ENCODE measurements around the gene USP34. TPM values are rescaled to one million over a fixed set of nuclear protein-coding genes. Genes with fewer than 3 reads are reported as not detected.

The USP34 gene
- total and polyA plus RNA-seq, 2 experiments from 2014 or later, result 81.8 to 157 TPM

DNA sequence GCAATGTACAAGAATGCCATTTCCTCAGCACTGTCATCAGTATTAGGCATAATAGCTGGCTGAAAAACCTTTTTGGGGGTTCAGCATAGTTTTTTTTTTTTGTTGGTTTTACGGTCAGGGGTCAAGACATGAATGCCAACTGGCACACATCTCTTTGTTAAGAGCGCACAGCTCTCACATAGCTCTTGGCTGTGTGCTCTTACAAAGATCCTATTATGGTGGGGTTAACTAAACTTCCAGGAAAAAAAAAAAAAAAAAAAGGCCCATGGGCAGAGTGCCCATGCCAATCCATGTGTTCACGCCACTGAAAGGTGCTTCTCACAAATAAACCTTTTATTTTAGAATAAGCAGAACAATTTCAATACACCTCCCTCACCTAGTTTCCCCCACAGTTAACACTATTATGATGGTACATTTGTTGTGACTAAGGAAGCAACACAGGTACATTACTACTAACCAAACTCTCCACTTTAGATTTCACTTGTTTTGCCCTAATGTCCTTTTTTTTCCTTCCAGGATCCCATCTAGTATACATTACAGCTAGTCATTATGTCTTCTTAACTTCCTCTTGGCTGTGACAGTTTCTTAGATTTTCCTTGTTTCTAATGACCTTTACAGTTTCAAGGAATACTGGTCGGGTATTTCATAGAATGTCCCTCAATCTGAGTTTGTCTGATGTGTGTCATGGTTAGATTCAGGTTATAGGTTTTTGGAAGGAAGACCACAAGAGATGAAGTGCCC lies 252.6 kb downstream of the USP34 start:
- no peak overlapping the region for H3K27ac Mint-ChIP-seq
- TF ChIP-seq ZNF114 (CRISPR knock-in tag; IDR thresholded peaks at IDR 0.05), result no peak
- TF ChIP-seq JUNB (IDR thresholded peaks at IDR 0.05; ENCODE audit: unreplicated experiment), result no peak
- TF ChIP-seq, protein P1, sequence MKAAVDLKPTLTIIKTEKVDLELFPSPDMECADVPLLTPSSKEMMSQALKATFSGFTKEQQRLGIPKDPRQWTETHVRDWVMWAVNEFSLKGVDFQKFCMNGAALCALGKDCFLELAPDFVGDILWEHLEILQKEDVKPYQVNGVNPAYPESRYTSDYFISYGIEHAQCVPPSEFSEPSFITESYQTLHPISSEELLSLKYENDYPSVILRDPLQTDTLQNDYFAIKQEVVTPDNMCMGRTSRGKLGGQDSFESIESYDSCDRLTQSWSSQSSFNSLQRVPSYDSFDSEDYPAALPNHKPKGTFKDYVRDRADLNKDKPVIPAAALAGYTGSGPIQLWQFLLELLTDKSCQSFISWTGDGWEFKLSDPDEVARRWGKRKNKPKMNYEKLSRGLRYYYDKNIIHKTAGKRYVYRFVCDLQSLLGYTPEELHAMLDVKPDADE (IDR thresholded peaks at IDR 0.05), result no peak
- no peak for TF ChIP-seq EZH2phosphoT487 (IDR thresholded peaks at IDR 0.05; ENCODE audit: unreplicated experiment)
- TF ChIP-seq STAT1 (IDR thresholded peaks at IDR 0.05; ENCODE audit: unreplicated experiment), result no peak
- TF ChIP-seq, protein P2, sequence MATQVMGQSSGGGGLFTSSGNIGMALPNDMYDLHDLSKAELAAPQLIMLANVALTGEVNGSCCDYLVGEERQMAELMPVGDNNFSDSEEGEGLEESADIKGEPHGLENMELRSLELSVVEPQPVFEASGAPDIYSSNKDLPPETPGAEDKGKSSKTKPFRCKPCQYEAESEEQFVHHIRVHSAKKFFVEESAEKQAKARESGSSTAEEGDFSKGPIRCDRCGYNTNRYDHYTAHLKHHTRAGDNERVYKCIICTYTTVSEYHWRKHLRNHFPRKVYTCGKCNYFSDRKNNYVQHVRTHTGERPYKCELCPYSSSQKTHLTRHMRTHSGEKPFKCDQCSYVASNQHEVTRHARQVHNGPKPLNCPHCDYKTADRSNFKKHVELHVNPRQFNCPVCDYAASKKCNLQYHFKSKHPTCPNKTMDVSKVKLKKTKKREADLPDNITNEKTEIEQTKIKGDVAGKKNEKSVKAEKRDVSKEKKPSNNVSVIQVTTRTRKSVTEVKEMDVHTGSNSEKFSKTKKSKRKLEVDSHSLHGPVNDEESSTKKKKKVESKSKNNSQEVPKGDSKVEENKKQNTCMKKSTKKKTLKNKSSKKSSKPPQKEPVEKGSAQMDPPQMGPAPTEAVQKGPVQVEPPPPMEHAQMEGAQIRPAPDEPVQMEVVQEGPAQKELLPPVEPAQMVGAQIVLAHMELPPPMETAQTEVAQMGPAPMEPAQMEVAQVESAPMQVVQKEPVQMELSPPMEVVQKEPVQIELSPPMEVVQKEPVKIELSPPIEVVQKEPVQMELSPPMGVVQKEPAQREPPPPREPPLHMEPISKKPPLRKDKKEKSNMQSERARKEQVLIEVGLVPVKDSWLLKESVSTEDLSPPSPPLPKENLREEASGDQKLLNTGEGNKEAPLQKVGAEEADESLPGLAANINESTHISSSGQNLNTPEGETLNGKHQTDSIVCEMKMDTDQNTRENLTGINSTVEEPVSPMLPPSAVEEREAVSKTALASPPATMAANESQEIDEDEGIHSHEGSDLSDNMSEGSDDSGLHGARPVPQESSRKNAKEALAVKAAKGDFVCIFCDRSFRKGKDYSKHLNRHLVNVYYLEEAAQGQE (IDR thresholded peaks at IDR 0.05; ENCODE audit: unreplicated experiment), result no peak
- no peak for TF ChIP-seq ZNF331 (CRISPR knock-in tag; IDR thresholded peaks at IDR 0.05; ENCODE audit: low read depth)
- TF ChIP-seq EZH2 (IDR thresholded peaks at IDR 0.05; ENCODE audit: low read depth, unreplicated experiment), result no peak
- TF ChIP-seq POLR2AphosphoS5 (IDR thresholded peaks at IDR 0.05; ENCODE audit: low read depth), result no peak
- TF ChIP-seq CREB1 (CRISPR knock-in tag; IDR thresholded peaks at IDR 0.05; ENCODE audit: low read depth), result no peak
- TF ChIP-seq, protein P3, sequence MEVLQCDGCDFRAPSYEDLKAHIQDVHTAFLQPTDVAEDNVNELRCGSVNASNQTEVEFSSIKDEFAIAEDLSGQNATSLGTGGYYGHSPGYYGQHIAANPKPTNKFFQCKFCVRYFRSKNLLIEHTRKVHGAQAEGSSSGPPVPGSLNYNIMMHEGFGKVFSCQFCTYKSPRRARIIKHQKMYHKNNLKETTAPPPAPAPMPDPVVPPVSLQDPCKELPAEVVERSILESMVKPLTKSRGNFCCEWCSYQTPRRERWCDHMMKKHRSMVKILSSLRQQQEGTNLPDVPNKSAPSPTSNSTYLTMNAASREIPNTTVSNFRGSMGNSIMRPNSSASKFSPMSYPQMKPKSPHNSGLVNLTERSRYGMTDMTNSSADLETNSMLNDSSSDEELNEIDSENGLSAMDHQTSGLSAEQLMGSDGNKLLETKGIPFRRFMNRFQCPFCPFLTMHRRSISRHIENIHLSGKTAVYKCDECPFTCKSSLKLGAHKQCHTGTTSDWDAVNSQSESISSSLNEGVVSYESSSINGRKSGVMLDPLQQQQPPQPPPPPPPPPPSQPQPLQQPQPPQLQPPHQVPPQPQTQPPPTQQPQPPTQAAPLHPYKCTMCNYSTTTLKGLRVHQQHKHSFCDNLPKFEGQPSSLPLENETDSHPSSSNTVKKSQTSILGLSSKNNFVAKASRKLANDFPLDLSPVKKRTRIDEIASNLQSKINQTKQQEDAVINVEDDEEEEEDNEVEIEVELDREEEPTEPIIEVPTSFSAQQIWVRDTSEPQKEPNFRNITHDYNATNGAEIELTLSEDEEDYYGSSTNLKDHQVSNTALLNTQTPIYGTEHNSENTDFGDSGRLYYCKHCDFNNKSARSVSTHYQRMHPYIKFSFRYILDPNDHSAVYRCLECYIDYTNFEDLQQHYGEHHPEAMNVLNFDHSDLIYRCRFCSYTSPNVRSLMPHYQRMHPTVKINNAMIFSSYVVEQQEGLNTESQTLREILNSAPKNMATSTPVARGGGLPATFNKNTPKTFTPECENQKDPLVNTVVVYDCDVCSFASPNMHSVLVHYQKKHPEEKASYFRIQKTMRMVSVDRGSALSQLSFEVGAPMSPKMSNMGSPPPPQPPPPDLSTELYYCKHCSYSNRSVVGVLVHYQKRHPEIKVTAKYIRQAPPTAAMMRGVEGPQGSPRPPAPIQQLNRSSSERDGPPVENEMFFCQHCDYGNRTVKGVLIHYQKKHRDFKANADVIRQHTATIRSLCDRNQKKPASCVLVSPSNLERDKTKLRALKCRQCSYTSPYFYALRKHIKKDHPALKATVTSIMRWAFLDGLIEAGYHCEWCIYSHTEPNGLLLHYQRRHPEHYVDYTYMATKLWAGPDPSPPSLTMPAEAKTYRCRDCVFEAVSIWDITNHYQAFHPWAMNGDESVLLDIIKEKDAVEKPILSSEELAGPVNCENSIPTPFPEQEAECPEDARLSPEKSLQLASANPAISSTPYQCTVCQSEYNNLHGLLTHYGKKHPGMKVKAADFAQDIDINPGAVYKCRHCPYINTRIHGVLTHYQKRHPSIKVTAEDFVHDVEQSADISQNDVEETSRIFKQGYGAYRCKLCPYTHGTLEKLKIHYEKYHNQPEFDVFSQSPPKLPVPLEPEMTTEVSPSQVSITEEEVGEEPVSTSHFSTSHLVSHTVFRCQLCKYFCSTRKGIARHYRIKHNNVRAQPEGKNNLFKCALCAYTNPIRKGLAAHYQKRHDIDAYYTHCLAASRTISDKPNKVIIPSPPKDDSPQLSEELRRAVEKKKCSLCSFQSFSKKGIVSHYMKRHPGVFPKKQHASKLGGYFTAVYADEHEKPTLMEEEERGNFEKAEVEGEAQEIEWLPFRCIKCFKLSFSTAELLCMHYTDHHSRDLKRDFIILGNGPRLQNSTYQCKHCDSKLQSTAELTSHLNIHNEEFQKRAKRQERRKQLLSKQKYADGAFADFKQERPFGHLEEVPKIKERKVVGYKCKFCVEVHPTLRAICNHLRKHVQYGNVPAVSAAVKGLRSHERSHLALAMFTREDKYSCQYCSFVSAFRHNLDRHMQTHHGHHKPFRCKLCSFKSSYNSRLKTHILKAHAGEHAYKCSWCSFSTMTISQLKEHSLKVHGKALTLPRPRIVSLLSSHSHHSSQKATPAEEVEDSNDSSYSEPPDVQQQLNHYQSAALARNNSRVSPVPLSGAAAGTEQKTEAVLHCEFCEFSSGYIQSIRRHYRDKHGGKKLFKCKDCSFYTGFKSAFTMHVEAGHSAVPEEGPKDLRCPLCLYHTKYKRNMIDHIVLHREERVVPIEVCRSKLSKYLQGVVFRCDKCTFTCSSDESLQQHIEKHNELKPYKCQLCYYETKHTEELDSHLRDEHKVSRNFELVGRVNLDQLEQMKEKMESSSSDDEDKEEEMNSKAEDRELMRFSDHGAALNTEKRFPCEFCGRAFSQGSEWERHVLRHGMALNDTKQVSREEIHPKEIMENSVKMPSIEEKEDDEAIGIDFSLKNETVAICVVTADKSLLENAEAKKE (CRISPR knock-in tag; IDR thresholded peaks at IDR 0.05), result no peak
- TF ChIP-seq, protein P4, sequence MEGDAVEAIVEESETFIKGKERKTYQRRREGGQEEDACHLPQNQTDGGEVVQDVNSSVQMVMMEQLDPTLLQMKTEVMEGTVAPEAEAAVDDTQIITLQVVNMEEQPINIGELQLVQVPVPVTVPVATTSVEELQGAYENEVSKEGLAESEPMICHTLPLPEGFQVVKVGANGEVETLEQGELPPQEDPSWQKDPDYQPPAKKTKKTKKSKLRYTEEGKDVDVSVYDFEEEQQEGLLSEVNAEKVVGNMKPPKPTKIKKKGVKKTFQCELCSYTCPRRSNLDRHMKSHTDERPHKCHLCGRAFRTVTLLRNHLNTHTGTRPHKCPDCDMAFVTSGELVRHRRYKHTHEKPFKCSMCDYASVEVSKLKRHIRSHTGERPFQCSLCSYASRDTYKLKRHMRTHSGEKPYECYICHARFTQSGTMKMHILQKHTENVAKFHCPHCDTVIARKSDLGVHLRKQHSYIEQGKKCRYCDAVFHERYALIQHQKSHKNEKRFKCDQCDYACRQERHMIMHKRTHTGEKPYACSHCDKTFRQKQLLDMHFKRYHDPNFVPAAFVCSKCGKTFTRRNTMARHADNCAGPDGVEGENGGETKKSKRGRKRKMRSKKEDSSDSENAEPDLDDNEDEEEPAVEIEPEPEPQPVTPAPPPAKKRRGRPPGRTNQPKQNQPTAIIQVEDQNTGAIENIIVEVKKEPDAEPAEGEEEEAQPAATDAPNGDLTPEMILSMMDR (conservative IDR thresholded peaks at IDR 0.05; ENCODE audit: low read depth in 2 of 2), result no peak
- TF ChIP-seq NANOG (IDR thresholded peaks at IDR 0.05; ENCODE audit: borderline replicate concordance), result no peak
- Histone ChIP-seq H3K36me3 (ENCODE audit: insufficient read depth) (peaks cover 11% of the 10 kb centered on the region; the same call in 1 of the 2 replicates), H2AFZ (no peak overlapping the region), H3K4me2 (no peak overlapping the region), H3K27ac (ENCODE audit: low read depth) (no peak overlapping the region), H3K4me1 (ENCODE audit: insufficient read depth) (no peaks in the 10 kb centered on the region), H4K20me1 (replicated peaks; ENCODE audit: insufficient read depth) (no peaks in the 10 kb centered on the region; the same call in 1 of the 2 replicates), H3K4me3 (no peak overlapping the region), H3K79me2 (replicated peaks; ENCODE audit: insufficient read depth) (no peaks in the 10 kb centered on the region), H3F3A (replicated peaks; ENCODE audit: low read depth) (no peaks in the 10 kb centered on the region), H3K27me3 (ENCODE audit: insufficient read depth) (no peaks in the 10 kb centered on the region), H3K9me2 (ENCODE audit: insufficient read depth) (no peaks in the 10 kb centered on the region)
- no peaks in the 10 kb centered on the region for H3K9me3 Mint-ChIP-seq
- no peak overlapping the region for H3K4me3 Mint-ChIP-seq
- DNase-seq (ENCODE audit: low spot score) (no peak), ATAC-seq (no peak)
- peaks cover 38% of the 10 kb centered on the region for H3K36me3 Mint-ChIP-seq (ENCODE audit: low read depth)
- no peaks in the 10 kb centered on the region for H3K27me3 Mint-ChIP-seq (ENCODE audit: insufficient read depth, low read depth, poor library complexity)
- peaks cover 3% of the 10 kb centered on the region; the same call in 2 of the 3 replicates for H3K4me1 Mint-ChIP-seq
